Ishikawa (cell line): Measurements from ENCODE around the gene TRIM16.

Experiments used
- REST ChIP-seq: IDR thresholded peaks from 2 replicates; pipeline ENCODE4 v1.6.1; 2012; ENCODE audit warnings: low read depth, mild to moderate bottlenecking
- TCF12 ChIP-seq: IDR thresholded peaks from 2 replicates; pipeline ENCODE4 v1.6.1; 2012; ENCODE audit warnings: low read depth
- TF ChIP-seq, protein P1 (sequence below): IDR thresholded peaks from 2 replicates; pipeline ENCODE4 v1.6.1; 2012

DNA sequence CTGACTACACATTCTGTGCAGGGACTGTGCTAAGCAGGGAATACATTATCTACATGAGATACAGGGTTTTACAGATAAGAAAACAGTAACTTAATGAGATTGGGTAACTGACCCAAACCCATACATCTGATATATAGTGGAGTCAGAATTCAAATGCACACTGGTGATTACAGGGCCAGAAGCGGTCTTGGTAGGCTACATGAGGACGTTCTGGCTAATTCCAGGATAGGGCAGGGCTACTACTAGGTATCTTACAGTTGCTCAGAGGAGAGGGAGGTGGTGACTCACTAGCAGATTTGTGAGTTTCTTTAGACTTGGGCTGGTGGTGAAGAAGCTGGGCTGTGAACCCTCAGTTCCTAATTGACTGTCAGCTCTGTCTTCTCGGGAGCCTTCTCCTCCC lies 21.4 kb downstream of the TRIM16 start:
- TF ChIP-seq, protein P1, sequence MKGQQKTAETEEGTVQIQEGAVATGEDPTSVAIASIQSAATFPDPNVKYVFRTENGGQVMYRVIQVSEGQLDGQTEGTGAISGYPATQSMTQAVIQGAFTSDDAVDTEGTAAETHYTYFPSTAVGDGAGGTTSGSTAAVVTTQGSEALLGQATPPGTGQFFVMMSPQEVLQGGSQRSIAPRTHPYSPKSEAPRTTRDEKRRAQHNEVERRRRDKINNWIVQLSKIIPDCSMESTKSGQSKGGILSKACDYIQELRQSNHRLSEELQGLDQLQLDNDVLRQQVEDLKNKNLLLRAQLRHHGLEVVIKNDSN = no peak
- TF ChIP-seq REST (no peak), TCF12 (no peak)
